Right ventricle myocardium superior (tissue), 1 donor: ENCODE measurements around the gene RAB13. TPM values are rescaled to one million over a fixed set of nuclear protein-coding genes. Genes with fewer than 3 reads are reported as not detected.
"Not testable (repeated sequence)": the region's sequence is repeated elsewhere in the genome, so short reads cannot be mapped to it uniquely, and the experiment has no call there.

Experiments
- ATAC-seq: fragments of 200-7000 bp; cut with Tn5 transposase; one replicate; pipeline ENCODE4 v1.9.1; 2020; ENCODE audit warnings: mild to moderate bottlenecking; ENCODE audit not compliant: poor library complexity
- DNase-seq: peaks from one replicate; pipeline ENCODE4 v3.0.0-alpha.2; 2020
- intact Hi-C: fragments of 100-400 bp; cut with DNase I; formaldehyde crosslinking; loops from one replicate; pipeline ENCODE4 v1.11.2; 2022
- long read RNA-seq: library from polyadenylated mRNA; unstranded; transcript quantifications from one replicate; pipeline ENCODE4 v2.0.0, GENCODE V29; 2021
- total RNA-seq: library from RNA; stranded (reverse); fragmentation: NEBNext Ultra II Directional; extraction: Animal tissue kit (Norgen Biotek cat#: 25700); gene quantifications from one replicate; pipeline ENCODE4 v1.2.1, GENCODE V29; 2021
- donor health status: DM: no; HTN: yes; CAD: no; lungs with severe emphysema.

RAB13 gene
- 59.9 TPM for total RNA-seq
- long read RNA-seq, transcript RAB13-201 (8 exons, 1,176 nt) = major isoform, 63 of 66 reads
- long read RNA-seq, partial matches to known transcripts = 1 of 66 reads
- long read RNA-seq, other reads (novel, unspliced or antisense) = 1 of 66 reads

DNA sequence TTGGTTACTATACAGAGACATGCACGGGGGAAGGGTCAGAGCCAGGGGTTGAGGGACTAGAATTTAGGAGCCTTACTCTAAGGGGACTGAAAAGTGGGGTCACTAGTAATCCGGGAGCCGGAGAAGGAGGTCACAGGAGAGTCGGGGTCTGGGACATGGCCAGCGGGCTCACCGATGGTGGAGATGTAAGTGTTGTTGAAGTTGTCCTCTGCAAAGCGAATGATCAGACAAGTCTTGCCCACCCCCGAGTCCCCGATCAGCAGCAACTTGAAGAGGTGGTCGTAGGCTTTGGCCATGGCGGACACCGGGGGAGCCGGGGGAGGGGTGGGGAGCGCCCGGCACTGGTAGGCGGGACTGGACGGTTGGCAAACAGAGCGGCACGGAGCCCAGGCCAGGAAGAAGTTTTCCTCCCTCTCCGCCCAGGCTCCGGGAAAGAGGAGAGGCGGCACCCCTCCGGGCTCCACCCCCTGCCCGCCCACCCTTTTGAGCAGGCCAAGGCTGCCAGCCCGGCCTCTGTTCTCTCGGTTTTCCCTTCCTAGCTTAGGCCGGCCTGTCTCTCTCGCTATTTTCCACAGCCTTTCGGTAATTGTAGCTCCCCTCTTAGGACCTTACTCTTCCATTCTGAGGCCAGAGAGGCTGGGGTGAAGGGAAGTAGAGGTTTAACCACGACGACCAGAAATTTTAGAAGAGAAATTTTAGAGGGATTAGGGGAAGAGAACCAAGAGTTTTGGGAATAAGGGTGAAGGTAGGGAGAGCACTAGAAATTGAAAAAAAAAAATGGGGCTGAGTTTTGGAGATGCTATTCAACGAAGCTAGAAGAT is at the start of gene RAB13:
RAB13 (minus strand) TSS at position 399 of the 821 bp plus-strand sequence; CDS start at position 296, 103 bp downstream.
- intact Hi-C loops = loop anchor here (5.0 to 10.0 kb wide), 3 partner anchors 189 to 451 kb away; partner anchors contain the start of genes NPR1 and S100A6
- DNase-seq (peak; percentile 89), ATAC-seq (peak; percentile 86)

DNA sequence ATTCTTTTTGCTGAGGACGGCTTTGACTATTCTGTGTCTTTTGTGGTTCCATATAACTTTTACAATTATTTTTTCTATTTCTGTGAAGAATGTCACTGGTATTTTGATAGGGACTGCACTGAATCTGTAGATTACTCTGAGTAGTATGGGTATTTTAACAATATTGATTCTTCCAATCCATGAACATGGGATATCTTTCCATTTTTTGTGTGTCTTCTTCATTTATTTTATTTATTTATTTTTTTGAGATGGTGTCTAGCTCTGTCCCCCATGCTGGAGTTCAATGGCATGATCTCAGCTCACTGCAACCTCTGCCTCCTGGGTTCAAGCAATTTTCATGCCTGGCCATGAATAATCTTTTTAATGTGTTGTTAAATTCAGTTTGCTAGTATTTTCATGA is 47.6 kb upstream of the RAB13 start:
- DNase-seq, intact Hi-C loops, ATAC-seq: not testable (repeated sequence)

DNA sequence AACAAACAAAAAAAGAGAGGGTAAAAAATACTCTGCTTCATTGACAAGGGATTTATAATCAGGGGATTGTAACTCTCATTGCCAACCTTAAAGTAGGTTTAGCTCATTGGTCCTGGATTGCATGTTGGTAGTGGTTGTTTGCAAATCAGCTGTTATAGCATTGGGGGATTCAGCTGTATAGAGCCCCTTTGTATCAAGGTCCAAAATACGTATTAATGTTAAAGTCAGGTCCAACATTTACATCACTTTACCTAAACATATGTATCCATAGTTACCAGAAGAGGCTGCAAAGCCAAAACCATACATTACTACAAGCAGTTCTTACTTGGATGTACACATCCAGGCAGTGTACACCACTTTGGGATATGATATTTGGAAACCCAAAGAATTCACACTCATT is 33.8 kb upstream of the RAB13 start:
- DNase-seq (no peak), ATAC-seq (no peak)
- intact Hi-C loops = no loop called here

DNA sequence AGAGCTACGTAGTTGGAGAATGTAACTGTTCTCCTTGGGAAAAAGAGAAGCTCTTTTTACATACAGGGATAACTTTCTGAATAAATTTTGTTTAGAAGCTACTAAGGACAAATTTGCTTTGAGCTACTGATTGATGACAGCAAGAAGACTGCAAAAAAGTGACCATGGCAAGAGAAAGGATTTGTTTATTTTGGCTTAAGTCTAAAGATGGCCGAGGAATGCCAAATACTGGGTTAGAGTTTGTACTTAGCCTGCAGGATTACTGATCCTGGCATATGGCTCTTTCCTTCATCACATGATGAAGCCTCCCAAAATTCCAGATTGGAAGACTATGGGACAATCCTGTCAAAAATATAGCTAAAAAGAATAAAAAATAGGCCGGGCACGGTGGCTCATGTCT is 33.1 kb upstream of the RAB13 start:
- ATAC-seq = no peak
- intact Hi-C loops = no loop called here

DNA sequence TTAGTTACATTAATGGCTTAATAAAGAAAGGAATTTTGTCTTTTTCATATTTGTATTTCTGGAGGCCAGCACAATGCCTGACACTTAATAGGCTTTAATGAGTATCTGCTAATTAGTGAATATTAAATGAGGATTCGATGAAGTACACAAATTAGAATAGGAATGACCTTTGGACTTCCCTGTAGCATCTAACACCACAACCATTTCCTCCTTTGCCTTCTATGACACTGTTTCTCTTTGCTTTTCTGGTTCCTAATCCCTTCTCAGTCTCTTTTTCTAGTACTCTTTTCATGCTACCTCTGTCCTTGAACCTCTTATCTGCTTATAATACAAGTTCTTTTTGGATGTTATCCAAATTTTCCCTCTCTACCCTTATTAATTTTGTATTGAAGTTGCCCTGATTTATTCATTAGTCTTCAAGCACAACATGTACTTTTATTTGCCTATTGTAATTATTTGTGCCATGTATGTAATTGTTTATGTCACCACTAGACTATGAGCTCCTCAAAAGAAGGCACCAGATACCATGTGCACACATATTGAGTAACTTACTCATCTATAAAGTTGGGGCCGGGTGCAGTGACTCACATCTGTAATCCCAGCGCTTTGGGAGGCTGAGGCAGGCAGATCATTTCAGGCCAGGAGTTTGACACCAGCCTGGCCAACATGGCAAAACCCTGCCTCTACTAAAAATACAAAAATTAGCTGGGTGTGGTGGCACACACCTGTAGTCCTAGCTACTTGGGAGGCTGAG is 28.2 kb upstream of the RAB13 start:
- DNase-seq = no peak
- ATAC-seq = no peak
- intact Hi-C loops = no loop called here

More for the DNA sequence above, 33.1 kb upstream of the RAB13 start:
- no peak for DNase-seq

DNA sequence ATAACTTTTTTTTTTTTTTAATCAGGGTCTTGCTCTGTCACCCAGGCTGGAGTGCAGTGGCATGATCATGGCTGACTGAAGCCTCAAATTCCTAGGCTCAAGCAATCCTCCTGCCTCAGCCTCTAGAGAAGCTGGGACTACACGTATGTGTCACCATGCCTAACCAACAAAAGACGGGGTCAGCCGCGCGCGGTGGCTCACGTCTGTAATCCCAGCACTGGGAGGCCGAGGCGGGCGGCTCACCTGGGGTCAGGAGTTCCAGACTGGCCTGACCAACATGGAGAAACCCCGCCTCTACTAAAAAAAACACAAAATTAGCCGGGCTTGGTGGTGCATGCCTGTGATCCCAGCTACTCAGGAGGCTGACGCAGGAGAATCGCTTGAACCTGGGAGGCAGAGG is 26.4 kb upstream of the RAB13 start:
- intact Hi-C loops, ATAC-seq, DNase-seq: not testable (repeated sequence)

DNA sequence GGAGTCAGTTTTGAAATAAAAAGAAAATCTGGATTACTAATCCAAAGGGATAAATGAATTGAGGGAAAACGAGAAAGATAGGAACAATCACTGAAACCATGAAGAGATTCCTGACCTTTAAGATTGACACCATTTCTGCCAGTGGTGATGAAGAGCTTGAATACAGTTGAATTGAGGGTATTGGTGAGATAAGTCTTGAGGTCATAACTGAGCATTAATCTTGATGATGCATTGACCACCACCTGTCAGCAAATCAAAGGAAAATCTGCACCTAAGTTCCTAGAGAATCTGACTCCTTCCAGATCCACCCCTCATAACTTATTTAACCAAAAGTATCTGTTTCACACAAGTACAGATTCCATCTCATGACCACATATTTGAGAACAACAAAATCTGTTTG is 26.0 kb upstream of the RAB13 start:
- ATAC-seq (no peak), DNase-seq (no peak)
- intact Hi-C loops = no loop called here

DNA sequence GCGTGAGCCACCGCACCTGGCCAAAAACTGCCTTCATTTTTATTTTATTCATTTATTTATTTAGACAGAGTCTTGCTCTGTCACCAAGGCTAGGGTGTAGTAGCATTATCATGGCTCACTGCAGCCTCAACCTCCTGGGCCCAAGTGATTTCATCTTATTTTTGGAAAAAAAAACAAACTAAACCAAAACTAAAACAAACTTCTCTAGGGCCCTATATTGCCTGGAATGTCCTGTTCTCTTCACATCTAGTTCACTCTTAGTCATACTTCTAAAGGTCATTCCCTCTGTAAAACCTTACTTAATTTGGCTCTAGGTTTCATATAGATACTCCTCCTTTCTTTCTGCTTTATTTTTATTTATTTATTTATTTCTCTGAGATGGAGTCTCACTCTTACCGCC is 20.0 kb upstream of the RAB13 start:
- no peak for DNase-seq
- intact Hi-C loops = no loop called here
- ATAC-seq = no peak

DNA sequence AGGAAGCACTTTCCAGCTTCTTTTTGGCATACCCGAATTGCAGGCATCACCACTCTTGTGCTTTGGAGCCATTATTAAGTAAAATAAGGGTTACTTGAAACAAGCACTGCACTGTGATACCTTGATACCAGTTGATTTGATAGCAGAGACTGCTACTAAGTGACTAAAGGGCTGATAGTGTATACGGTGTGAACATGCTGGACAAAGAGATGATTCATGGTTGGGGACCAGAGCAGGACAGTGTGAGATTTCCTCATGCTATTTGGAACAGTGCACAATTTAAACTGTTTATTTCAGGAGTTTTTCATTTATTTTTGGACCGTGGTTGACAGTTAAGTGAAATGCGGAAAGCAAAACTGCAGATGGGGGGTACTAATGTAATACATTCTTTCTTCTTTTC is 14.3 kb upstream of the RAB13 start:
- DNase-seq (no peak), ATAC-seq (no peak)
- intact Hi-C loops = no loop called here

DNA sequence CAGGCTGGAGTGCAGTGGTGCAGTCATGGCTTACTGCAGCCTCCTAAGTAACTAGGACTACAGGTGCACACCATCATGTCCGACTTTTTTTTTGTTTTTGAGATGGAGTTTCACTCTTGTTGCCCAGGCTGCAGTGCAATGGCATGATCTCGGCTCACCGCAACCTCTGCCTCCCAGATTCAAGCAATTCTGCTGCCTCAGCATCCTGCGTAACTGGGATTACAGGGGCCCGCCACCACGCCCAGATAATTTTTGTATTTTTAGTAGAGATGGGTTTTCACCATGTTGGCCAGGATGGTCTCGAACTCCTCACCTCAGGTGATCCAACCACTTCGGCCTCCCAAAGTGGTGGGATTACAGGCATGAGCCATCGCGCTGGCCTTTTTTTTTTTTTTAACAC is 10.7 kb upstream of the RAB13 start:
- ATAC-seq, DNase-seq, intact Hi-C loops: not testable (repeated sequence)

DNA sequence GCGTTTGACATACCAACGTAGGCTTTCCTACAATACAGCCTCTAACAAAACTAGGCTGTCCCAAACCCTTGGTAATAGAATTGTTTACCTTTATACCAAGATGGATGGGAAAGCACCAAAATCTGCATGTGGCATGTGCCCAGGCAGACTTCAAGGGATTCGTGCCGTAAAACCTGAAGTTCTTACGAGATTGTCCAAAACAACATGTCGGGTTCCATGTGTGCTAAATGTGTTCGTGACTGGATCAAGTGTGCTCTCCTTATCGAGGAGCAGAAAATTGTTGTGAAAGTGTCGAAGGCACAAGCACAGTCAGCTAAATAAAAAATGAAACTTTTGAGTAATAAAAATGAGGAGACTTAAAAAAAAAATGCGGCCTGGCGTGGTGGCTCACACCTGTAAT is 9.5 kb upstream of the RAB13 start:
- DNase-seq (no peak), ATAC-seq (no peak)
- intact Hi-C loops = no loop called here

DNA sequence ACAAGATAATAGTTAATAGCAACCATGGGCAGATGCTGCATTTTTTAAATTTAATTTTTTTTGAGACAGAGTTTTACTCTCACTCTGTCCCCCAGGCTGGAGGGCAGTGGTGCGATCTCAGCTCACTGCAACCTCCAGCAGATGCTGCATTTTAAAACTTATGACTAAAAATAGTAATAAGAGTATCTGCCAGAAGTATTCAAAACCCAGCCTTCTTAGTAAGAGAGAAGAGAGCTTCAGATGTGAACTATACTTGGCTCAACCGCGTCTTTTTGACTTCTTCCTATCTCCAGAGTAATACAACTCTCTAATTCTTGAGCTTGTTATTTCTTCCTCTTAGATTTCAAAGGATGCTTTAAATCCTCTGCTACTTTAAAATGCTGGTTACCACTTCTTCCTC is 9.1 kb upstream of the RAB13 start:
- intact Hi-C loops = no loop called here
- ATAC-seq = no peak
- no peak for DNase-seq

DNA sequence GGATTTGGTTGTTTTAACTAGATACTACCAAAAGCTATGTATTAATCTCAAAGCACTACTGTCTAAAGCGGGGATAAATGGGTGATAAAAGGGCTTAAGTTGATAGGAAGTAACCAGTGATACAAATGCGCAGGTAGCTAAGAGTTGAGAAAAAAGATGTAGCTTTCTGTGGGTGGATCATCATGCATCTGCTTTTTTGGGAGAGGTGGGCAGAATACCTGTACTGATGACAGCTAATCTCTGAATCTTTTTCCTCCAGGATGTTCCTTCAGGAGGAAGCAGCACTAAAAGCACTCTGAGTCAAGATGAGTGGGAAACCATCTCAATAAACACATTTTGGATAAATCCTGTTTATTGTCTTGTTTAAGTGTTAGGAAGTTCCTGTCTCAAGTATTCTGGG is 5.7 kb upstream of the RAB13 start:
- DNase-seq (no peak), ATAC-seq (no peak)
- intact Hi-C loops = no loop called here

DNA sequence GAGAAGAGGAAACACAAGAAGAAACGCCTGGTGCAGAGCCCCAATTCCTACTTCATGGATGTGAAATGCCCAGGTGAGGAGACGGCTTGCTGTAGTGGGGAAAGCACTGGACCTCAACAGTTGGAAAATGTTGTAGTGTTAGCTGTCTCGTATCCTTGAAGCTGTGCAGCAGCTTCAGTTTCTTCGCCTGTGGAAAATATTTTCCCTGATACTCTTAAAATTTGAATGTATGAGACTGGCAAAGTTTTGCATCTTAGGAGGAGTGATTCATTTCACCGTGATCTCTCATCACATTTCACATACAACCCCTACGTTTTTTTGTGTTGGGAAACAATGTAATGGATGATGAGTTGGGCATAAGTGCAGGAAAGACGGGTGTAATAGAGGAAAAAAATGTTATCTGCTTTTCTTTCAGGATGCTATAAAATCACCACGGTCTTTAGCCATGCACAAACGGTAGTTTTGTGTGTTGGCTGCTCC is 5.1 kb upstream of the RAB13 start:
- intact Hi-C loops = no loop called here
- DNase-seq = no peak
- ATAC-seq = no peak

DNA sequence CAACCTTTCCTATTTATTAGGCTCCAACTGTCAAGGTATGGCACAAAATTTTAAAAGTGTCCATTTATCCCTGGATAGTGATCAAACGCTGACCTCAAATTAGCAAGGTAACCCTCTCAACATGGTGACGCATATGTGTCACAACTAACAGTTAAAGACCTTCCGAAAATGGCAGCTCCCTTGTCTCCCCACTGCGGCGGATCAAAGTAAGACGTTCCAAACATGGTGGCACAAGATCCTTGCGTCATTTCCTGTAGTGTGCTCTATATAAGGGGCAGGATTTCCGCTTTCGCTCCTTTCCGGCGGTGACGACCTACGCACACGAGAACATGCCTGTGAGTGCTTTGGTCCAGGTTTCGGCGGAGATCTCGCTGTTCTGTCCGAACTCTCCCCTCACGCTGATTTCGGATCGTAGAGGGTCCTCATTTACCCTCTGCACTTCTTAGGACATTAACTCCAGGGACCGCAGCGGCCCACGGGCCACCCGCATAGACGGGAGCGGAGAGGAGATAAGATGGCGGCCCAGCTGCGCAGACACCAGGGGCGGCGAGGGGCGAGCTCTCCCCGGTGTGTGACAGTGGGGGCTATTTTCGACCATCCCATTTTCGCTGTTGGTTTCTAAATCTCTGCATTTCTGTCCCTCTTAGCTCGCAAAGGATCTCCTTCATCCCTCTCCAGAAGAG is 4.5 kb upstream of the RAB13 start, which contains the start of gene RPS27:
RPS27 (plus strand) TSS at position 295 of the 683 bp plus-strand sequence; CDS start at position 330, 35 bp downstream.
- peak; percentile 84 for ATAC-seq
- intact Hi-C loops = no loop called here

DNA sequence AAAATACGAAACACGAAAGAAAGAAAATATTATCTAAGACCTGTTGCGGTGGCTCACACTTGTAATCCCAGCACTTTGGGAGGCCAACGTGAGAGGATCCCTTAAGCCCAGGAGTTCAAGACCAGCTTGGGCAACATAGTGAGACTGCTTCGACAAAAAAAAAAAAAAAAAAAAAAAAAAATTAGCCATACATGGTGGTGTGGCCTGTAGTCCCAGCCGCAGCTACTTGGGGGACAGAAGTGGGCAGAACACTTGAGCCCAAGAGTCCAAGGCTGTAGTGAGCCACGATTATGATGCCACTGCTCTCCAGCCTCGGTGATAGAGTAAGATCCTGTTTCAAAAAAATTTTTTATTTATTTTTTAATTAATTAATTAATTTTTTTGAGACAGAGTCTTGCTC is 1.5 kb upstream of the RAB13 start:
- intact Hi-C loops = loop anchor here (5.0 to 10.0 kb wide), 3 partner anchors 190 to 453 kb away; partner anchors contain the start of genes NPR1 and S100A6
- DNase-seq (no peak), ATAC-seq (no peak)

More for the DNA sequence above, 4.5 kb upstream of the RAB13 start, which contains the start of gene RPS27:
- DNase-seq = peak; percentile 89

DNA sequence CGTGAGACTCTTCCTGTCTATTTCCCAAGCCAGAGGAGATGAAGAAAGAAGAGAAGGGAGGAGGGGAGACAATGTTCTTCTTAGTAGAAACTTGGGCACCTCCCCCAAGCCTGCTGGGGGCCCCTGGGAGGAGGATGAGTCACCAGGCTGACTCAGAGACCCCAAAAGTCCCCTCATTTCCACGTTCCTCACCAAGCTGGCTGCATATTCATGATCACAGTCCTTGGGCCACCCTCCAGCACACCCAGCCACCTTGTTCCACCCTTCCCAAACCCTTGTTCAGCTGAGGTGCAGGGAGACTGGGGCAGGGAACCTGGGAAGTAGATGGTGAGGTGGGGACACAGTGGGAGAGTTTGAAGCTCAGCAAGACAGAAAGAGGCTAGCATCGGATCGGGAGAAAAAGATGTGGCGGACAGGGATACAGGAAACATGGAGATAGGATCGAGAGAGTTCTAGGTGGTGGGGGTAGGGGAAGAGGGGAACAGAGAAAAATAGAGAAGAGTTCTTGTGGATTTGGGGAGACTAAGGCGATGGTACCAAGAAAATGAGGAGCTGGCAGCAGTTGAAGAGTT is 712 bp downstream of the RAB13 start:
- DNase-seq = peak; percentile 60
- peak; percentile 2 for ATAC-seq
- intact Hi-C loops = loop anchor here (5.0 to 10.0 kb wide), 3 partner anchors 188 to 451 kb away; partner anchors contain the start of genes NPR1 and S100A6
